SK-N-SH treated with all-trans-retinoic acid at 6 μM for 48 hours (cell line): ENCODE measurements around the gene VILL.

ENCODE experiments used
- ATAC-seq: fragments of 200-7000 bp; cut with Tn5 transposase; 3 replicates; pipeline ENCODE4 v1.9.1; 2020; ENCODE audit warnings: mild to moderate bottlenecking, moderate library complexity
- ARNTL ChIP-seq: fragments of 450-650 bp; formaldehyde crosslinking; IDR thresholded peaks from 2 replicates; pipeline ENCODE4 v1.5.0; 2020; ENCODE audit warnings: low read depth, mild to moderate bottlenecking, moderate library complexity, borderline replicate concordance
- BACH2 ChIP-seq: fragments of 250-450 bp; sonication (Bioruptor Pico); IDR thresholded peaks from 2 replicates; pipeline ENCODE4 v1.9.0; 2021; ENCODE audit warnings: mild to moderate bottlenecking, borderline replicate concordance
- CSDC2 ChIP-seq: fragments of 250-450 bp; sonication (Bioruptor Pico); IDR thresholded peaks from 2 replicates; pipeline ENCODE4 v1.5.0; 2020; ENCODE audit warnings: mild to moderate bottlenecking, moderate library complexity
- CSRNP3 ChIP-seq: fragments of 250-450 bp; sonication (Bioruptor Pico); IDR thresholded peaks from 2 replicates; pipeline ENCODE4 v1.5.1; 2021; ENCODE audit warnings: mild to moderate bottlenecking, moderate library complexity
- GLIS3 ChIP-seq: fragments of 250-450 bp; sonication (Bioruptor Pico); IDR thresholded peaks from 2 replicates; pipeline ENCODE4 v1.5.0; 2020; ENCODE audit warnings: mild to moderate bottlenecking, moderate library complexity
- ISL1 ChIP-seq: fragments of 250-450 bp; sonication (Bioruptor Pico); IDR thresholded peaks from 2 replicates; pipeline ENCODE4 v2.1.2; 2022; ENCODE audit warnings: mild to moderate bottlenecking, moderate library complexity
- OSR1 ChIP-seq: fragments of 250-450 bp; sonication (Bioruptor Pico); IDR thresholded peaks from 2 replicates; pipeline ENCODE4 v1.8.0; 2022; ENCODE audit warnings: moderate library complexity, mild to moderate bottlenecking, inconsistent platforms
- PPARA ChIP-seq: fragments of 250-450 bp; sonication (Bioruptor Pico); IDR thresholded peaks from 2 replicates; pipeline ENCODE4 v1.5.0; 2020; ENCODE audit warnings: mild to moderate bottlenecking, borderline replicate concordance
- RARB ChIP-seq: fragments of 250-450 bp; sonication (Bioruptor Pico); IDR thresholded peaks from 2 replicates; pipeline ENCODE4 v1.8.0; 2021; ENCODE audit warnings: mild to moderate bottlenecking, moderate library complexity
- SNAI2 ChIP-seq: fragments of 250-450 bp; sonication (Bioruptor Pico); IDR thresholded peaks from 2 replicates; pipeline ENCODE4 v1.5.0; 2020; ENCODE audit warnings: mild to moderate bottlenecking, moderate library complexity
- TCF4 ChIP-seq: fragments of 250-450 bp; sonication (Bioruptor Pico); IDR thresholded peaks from 2 replicates; pipeline ENCODE4 v1.8.0; 2021; ENCODE audit warnings: mild to moderate bottlenecking, moderate library complexity, borderline replicate concordance
- TOX ChIP-seq: fragments of 250-450 bp; sonication (Bioruptor Pico); IDR thresholded peaks from 2 replicates; pipeline ENCODE4 v1.8.0; 2021; ENCODE audit warnings: mild to moderate bottlenecking, moderate library complexity, borderline replicate concordance
- ZC3H10 ChIP-seq: fragments of 250-450 bp; sonication (Bioruptor Pico); IDR thresholded peaks from 2 replicates; pipeline ENCODE4 v1.5.1; 2021; ENCODE audit warnings: mild to moderate bottlenecking, moderate library complexity
- ZFP3 ChIP-seq: fragments of 250-450 bp; sonication (Bioruptor Pico); IDR thresholded peaks from 2 replicates; pipeline ENCODE4 v1.5.0; 2020; ENCODE audit warnings: mild to moderate bottlenecking, moderate library complexity
- ZFP30 ChIP-seq: fragments of 450-650 bp; formaldehyde crosslinking; IDR thresholded peaks from 2 replicates; pipeline ENCODE4 v1.5.0; 2022; ENCODE audit warnings: mild to moderate bottlenecking, moderate library complexity
- ZNF565 ChIP-seq: fragments of 450-650 bp; formaldehyde crosslinking; conservative IDR thresholded peaks from 2 replicates; pipeline ENCODE4 v1.5.0; 2020; ENCODE audit warnings: low read depth, mild to moderate bottlenecking, moderate library complexity
- ZNF70 ChIP-seq: fragments of 450-650 bp; formaldehyde crosslinking; IDR thresholded peaks from 2 replicates; pipeline ENCODE4 v1.5.0; 2020; ENCODE audit warnings: mild to moderate bottlenecking, moderate library complexity
- ZNF8 ChIP-seq: fragments of 450-650 bp; formaldehyde crosslinking; IDR thresholded peaks from 2 replicates; pipeline ENCODE4 v1.5.0; 2020; ENCODE audit warnings: mild to moderate bottlenecking, moderate library complexity
- TF ChIP-seq, protein P1 (sequence below): fragments of 250-450 bp; sonication (Bioruptor Pico); IDR thresholded peaks from 2 replicates; pipeline ENCODE4 v1.5.0; 2020; ENCODE audit warnings: mild to moderate bottlenecking, moderate library complexity
- TF ChIP-seq, protein P2 (sequence below): fragments of 250-450 bp; sonication (Bioruptor Pico); IDR thresholded peaks from 2 replicates; pipeline ENCODE4 v1.5.1; 2020; ENCODE audit warnings: low read depth, mild to moderate bottlenecking, moderate library complexity
- TF ChIP-seq, protein P3 (sequence below): fragments of 250-450 bp; sonication (Bioruptor Pico); IDR thresholded peaks from 2 replicates; pipeline ENCODE4 v1.8.0; 2020; ENCODE audit warnings: mild to moderate bottlenecking, moderate library complexity, borderline replicate concordance
- TF ChIP-seq, protein P4 (sequence below): fragments of 250-450 bp; sonication (Bioruptor Pico); IDR thresholded peaks from 2 replicates; pipeline ENCODE4 v1.8.0; 2021; ENCODE audit warnings: low read depth, mild to moderate bottlenecking, moderate library complexity, borderline replicate concordance

Gene VILL

DNA sequence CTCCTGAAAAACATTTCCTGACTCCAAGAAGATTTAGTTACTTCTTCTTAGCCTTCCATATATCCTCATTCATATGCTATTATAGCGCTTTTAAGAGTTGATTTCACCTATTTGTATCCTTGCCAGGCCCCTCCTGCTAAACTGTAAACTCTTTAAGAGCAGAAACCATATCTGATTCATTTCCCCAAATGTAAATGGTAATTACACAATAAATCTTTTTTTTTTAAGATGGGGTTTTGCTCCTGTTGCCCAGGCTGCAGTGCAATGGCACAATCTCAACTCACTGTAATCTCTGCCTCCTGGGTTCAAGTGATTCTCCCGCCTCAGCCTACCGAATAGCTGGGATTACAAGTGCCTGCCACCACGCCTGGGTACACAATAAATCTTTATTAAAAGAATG lies 52.9 kb downstream of the VILL start:
- ATAC-seq: no peak

GRCh38 chr3:38046027-38046426 lies 55.4 kb downstream of the VILL start:
- TF ChIP-seq RARB: no peak
- TF ChIP-seq TOX (CRISPR knock-in tag): no peak
- TF ChIP-seq, protein P1, sequence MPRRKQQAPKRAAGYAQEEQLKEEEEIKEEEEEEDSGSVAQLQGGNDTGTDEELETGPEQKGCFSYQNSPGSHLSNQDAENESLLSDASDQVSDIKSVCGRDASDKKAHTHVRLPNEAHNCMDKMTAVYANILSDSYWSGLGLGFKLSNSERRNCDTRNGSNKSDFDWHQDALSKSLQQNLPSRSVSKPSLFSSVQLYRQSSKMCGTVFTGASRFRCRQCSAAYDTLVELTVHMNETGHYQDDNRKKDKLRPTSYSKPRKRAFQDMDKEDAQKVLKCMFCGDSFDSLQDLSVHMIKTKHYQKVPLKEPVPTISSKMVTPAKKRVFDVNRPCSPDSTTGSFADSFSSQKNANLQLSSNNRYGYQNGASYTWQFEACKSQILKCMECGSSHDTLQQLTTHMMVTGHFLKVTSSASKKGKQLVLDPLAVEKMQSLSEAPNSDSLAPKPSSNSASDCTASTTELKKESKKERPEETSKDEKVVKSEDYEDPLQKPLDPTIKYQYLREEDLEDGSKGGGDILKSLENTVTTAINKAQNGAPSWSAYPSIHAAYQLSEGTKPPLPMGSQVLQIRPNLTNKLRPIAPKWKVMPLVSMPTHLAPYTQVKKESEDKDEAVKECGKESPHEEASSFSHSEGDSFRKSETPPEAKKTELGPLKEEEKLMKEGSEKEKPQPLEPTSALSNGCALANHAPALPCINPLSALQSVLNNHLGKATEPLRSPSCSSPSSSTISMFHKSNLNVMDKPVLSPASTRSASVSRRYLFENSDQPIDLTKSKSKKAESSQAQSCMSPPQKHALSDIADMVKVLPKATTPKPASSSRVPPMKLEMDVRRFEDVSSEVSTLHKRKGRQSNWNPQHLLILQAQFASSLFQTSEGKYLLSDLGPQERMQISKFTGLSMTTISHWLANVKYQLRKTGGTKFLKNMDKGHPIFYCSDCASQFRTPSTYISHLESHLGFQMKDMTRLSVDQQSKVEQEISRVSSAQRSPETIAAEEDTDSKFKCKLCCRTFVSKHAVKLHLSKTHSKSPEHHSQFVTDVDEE (CRISPR knock-in tag): no peak
- no peak for TF ChIP-seq CSDC2 (CRISPR knock-in tag)
- no peak for TF ChIP-seq ZC3H10 (CRISPR knock-in tag)
- TF ChIP-seq SNAI2 (CRISPR knock-in tag): no peak
- TF ChIP-seq CSRNP3: no peak
- TF ChIP-seq BACH2 (CRISPR knock-in tag): no peak
- no peak for TF ChIP-seq ZFP30 (CRISPR knock-in tag)
- TF ChIP-seq PPARA: no peak
- TF ChIP-seq ZNF565 (CRISPR knock-in tag): no peak
- no peak for ATAC-seq

More for the DNA sequence above, 52.9 kb downstream of the VILL start:
- no peak for TF ChIP-seq OSR1 (CRISPR knock-in tag)
- TF ChIP-seq, protein P2, sequence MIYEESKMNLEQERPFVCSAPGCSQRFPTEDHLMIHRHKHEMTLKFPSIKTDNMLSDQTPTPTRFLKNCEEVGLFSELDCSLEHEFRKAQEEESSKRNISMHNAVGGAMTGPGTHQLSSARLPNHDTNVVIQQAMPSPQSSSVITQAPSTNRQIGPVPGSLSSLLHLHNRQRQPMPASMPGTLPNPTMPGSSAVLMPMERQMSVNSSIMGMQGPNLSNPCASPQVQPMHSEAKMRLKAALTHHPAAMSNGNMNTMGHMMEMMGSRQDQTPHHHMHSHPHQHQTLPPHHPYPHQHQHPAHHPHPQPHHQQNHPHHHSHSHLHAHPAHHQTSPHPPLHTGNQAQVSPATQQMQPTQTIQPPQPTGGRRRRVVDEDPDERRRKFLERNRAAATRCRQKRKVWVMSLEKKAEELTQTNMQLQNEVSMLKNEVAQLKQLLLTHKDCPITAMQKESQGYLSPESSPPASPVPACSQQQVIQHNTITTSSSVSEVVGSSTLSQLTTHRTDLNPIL (CRISPR knock-in tag): no peak
- TF ChIP-seq ZFP30 (CRISPR knock-in tag): no peak
- no peak for TF ChIP-seq PPARA
- no peak for TF ChIP-seq TCF4
- no peak for TF ChIP-seq TOX (CRISPR knock-in tag)
- no peak for TF ChIP-seq ZNF70 (CRISPR knock-in tag)
- TF ChIP-seq ZNF8 (CRISPR knock-in tag): no peak

GRCh38 chr3:38046821-38047220 lies 56.2 kb downstream of the VILL start:
- ATAC-seq: no peak
- TF ChIP-seq ZFP3 (CRISPR knock-in tag) (no peak), TOX (CRISPR knock-in tag) (no peak), BACH2 (CRISPR knock-in tag) (no peak), CSRNP3 (no peak), ZC3H10 (CRISPR knock-in tag) (no peak), PPARA (no peak), OSR1 (CRISPR knock-in tag) (no peak), ARNTL (no peak), ZNF70 (CRISPR knock-in tag) (no peak), ZNF565 (CRISPR knock-in tag) (no peak), ISL1 (CRISPR knock-in tag) (no peak), ZNF8 (CRISPR knock-in tag) (no peak), RARB (no peak), GLIS3 (CRISPR knock-in tag) (no peak), ZFP30 (CRISPR knock-in tag) (no peak), SNAI2 (CRISPR knock-in tag) (no peak)
- TF ChIP-seq, protein P1 (CRISPR knock-in tag): no peak
- TF ChIP-seq, protein P3, sequence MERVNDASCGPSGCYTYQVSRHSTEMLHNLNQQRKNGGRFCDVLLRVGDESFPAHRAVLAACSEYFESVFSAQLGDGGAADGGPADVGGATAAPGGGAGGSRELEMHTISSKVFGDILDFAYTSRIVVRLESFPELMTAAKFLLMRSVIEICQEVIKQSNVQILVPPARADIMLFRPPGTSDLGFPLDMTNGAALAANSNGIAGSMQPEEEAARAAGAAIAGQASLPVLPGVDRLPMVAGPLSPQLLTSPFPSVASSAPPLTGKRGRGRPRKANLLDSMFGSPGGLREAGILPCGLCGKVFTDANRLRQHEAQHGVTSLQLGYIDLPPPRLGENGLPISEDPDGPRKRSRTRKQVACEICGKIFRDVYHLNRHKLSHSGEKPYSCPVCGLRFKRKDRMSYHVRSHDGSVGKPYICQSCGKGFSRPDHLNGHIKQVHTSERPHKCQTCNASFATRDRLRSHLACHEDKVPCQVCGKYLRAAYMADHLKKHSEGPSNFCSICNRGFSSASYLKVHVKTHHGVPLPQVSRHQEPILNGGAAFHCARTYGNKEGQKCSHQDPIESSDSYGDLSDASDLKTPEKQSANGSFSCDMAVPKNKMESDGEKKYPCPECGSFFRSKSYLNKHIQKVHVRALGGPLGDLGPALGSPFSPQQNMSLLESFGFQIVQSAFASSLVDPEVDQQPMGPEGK (CRISPR knock-in tag): no peak
- TF ChIP-seq, protein P4, sequence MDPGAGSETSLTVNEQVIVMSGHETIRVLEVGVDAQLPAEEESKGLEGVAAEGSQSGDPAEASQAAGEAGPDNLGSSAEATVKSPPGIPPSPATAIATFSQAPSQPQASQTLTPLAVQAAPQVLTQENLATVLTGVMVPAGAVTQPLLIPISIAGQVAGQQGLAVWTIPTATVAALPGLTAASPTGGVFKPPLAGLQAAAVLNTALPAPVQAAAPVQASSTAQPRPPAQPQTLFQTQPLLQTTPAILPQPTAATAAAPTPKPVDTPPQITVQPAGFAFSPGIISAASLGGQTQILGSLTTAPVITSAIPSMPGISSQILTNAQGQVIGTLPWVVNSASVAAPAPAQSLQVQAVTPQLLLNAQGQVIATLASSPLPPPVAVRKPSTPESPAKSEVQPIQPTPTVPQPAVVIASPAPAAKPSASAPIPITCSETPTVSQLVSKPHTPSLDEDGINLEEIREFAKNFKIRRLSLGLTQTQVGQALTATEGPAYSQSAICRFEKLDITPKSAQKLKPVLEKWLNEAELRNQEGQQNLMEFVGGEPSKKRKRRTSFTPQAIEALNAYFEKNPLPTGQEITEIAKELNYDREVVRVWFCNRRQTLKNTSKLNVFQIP: no peak
- TF ChIP-seq, all 23 proteins: peak for 0
